K562 (cell line): ENCODE measurements around the gene SLC12A4. TPM values are rescaled to one million over a fixed set of nuclear protein-coding genes. Genes with fewer than 3 reads are reported as not detected.

ENCODE experiments used
- LCOR ChIP-seq: sonication (generic); formaldehyde crosslinking; IDR thresholded peaks from 2 replicates; pipeline ENCODE4 v1.8.0; 2022; ENCODE audit warnings: mild to moderate bottlenecking, missing genetic modification reagents
- MED1 ChIP-seq: sonication (generic); formaldehyde crosslinking; IDR thresholded peaks from 2 replicates; pipeline ENCODE4 v1.8.1; 2023; ENCODE audit warnings: missing genetic modification reagents, borderline replicate concordance
- ZNF639 ChIP-seq, 2 experiments: fragments of 200-800 bp in 1 of 2; sonication (Bioruptor generic) in 1 of 2; sonication (generic) in 1 of 2; formaldehyde crosslinking in 1 of 2; IDR thresholded peaks in 1 of 2; conservative IDR thresholded peaks in 1 of 2; 2 replicates each; pipeline versions ENCODE4 v1.5.0 to v1.6.1; 2016 to 2020; ENCODE audit warnings: missing compliant biosample characterization in 1 of 2, missing genetic modification characterization in 1 of 2, missing genetic modification reagents in 1 of 2
- ZNF695 ChIP-seq: fragments of 450-650 bp; formaldehyde crosslinking; IDR thresholded peaks from 2 replicates; pipeline ENCODE4 v1.4.0; 2020; ENCODE audit warnings: mild to moderate bottlenecking, moderate library complexity
- ZNF77 ChIP-seq: fragments of 250-450 bp; sonication (Bioruptor Pico); IDR thresholded peaks from 2 replicates; pipeline ENCODE4 v1.5.0; 2020
- polyA plus RNA-seq, 8 experiments: library from polyadenylated mRNA; depleted of rRNA in 4 of 8; stranded (reverse) in 5 of 8; unstranded in 3 of 8; fragments of >200 nt; fragmentation: Nextera tagmentation in 2 of 8; fragmentation: Illumina TruSeq in 1 of 8; extraction: Ambion mirVana in 2 of 8; extraction: Trizol in 1 of 8; gene quantifications; 2 replicates each; pipeline versions ENCODE4 v1.2.1 to v1.2.3, GENCODE V29; 2011 to 2014; ENCODE audit warnings: inconsistent platforms in 1 of 8, missing spikeins in 1 of 8
- total RNA-seq, 7 experiments: library from RNA; depleted of rRNA in 6 of 7; stranded (reverse); fragments of >200 nt in 6 of 7; fragmentation: Illumina TruSeq in 2 of 7; extraction: Trizol in 2 of 7; gene quantifications; 2 replicates each; pipeline versions ENCODE4 v1.2.1 to v1.2.3, GENCODE V29; 2011 to 2021; ENCODE audit warnings: low replicate concordance in 1 of 7
- TF ChIP-seq, protein P1 (sequence below), 2 experiments: fragments of 450-650 bp in 1 of 2; IDR thresholded peaks; 2 replicates each; pipeline ENCODE4 v1.6.1; 2011 to 2017; ENCODE audit warnings: low read depth in 2 of 2, antibody characterized with exemption in 1 of 2, borderline replicate concordance in 1 of 2, low read length in 1 of 2, mild to moderate bottlenecking in 1 of 2, mixed read lengths in 1 of 2; ENCODE audit not compliant: control insufficient read depth in 1 of 2
- TF ChIP-seq, protein P2 (sequence below), 2 experiments: IDR thresholded peaks; 2 replicates each; pipeline ENCODE4 v1.6.1; 2012; ENCODE audit warnings: improper control_type of control experiment in 2 of 2, low read depth in 2 of 2, low read length in 2 of 2, borderline replicate concordance in 1 of 2
- TF ChIP-seq, protein P3 (sequence below): IDR thresholded peaks from 2 replicates; pipeline ENCODE4 v1.6.1; 2014; ENCODE audit warnings: antibody characterized with exemption
- TF ChIP-seq, protein P4 (sequence below): sonication (generic); formaldehyde crosslinking; IDR thresholded peaks from 2 replicates; pipeline ENCODE4 v1.8.1; 2023; ENCODE audit warnings: mild to moderate bottlenecking, missing genetic modification reagents, moderate library complexity
- TF ChIP-seq, protein P5 (sequence below): fragments of 250-450 bp; sonication (Bioruptor Pico); IDR thresholded peaks from 2 replicates; pipeline ENCODE4 v1.4.0; 2020; ENCODE audit warnings: mild to moderate bottlenecking

The SLC12A4 gene
- total and polyA plus RNA-seq, 9 of the 15 experiments (the other 6 are each of a cell fraction or from before 2014, with no cell fraction given), result 0.75 to 43.5 (median 15.0) TPM

DNA sequence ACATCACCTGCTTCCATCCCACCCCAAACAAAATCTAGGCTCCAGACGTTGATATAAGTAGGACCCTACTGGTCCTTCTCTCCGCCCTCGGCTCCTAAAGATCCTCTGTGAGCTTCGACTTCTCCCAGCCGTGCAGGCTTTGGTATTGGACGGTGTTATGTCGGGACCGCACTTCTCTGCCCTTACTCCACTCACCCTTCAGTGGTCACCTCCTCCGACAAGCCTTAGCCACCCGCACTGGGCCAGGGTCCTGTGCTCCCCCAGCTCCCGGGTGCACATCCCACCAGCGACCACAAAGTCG is 33.4 kb downstream of the SLC12A4 start (continued):
- TF ChIP-seq, protein P1, sequence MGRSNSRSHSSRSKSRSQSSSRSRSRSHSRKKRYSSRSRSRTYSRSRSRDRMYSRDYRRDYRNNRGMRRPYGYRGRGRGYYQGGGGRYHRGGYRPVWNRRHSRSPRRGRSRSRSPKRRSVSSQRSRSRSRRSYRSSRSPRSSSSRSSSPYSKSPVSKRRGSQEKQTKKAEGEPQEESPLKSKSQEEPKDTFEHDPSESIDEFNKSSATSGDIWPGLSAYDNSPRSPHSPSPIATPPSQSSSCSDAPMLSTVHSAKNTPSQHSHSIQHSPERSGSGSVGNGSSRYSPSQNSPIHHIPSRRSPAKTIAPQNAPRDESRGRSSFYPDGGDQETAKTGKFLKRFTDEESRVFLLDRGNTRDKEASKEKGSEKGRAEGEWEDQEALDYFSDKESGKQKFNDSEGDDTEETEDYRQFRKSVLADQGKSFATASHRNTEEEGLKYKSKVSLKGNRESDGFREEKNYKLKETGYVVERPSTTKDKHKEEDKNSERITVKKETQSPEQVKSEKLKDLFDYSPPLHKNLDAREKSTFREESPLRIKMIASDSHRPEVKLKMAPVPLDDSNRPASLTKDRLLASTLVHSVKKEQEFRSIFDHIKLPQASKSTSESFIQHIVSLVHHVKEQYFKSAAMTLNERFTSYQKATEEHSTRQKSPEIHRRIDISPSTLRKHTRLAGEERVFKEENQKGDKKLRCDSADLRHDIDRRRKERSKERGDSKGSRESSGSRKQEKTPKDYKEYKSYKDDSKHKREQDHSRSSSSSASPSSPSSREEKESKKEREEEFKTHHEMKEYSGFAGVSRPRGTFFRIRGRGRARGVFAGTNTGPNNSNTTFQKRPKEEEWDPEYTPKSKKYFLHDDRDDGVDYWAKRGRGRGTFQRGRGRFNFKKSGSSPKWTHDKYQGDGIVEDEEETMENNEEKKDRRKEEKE (IDR thresholded peaks at IDR 0.05; ENCODE audit: borderline replicate concordance in 1 of 2, control insufficient read depth in 1 of 2, low read depth in 2 of 2, low read length in 1 of 2), result no peak
- peak; percentile 18; the same call in 1 of the 2 replicates for TF ChIP-seq ZNF77 (CRISPR knock-in tag)
- TF ChIP-seq, protein P2, sequence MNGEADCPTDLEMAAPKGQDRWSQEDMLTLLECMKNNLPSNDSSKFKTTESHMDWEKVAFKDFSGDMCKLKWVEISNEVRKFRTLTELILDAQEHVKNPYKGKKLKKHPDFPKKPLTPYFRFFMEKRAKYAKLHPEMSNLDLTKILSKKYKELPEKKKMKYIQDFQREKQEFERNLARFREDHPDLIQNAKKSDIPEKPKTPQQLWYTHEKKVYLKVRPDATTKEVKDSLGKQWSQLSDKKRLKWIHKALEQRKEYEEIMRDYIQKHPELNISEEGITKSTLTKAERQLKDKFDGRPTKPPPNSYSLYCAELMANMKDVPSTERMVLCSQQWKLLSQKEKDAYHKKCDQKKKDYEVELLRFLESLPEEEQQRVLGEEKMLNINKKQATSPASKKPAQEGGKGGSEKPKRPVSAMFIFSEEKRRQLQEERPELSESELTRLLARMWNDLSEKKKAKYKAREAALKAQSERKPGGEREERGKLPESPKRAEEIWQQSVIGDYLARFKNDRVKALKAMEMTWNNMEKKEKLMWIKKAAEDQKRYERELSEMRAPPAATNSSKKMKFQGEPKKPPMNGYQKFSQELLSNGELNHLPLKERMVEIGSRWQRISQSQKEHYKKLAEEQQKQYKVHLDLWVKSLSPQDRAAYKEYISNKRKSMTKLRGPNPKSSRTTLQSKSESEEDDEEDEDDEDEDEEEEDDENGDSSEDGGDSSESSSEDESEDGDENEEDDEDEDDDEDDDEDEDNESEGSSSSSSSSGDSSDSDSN (IDR thresholded peaks at IDR 0.05; ENCODE audit: borderline replicate concordance in 1 of 2, low read depth in 2 of 2, low read length in 2 of 2), result 0 out of 4 replicates have a peak, but pooled peaks of 1 of the 2 experiments have one; percentile 2
- 0 out of 2 replicates have a peak, but pooled peaks have one; percentile 18 for TF ChIP-seq MED1 (CRISPR knock-in tag)
- TF ChIP-seq, protein P3, sequence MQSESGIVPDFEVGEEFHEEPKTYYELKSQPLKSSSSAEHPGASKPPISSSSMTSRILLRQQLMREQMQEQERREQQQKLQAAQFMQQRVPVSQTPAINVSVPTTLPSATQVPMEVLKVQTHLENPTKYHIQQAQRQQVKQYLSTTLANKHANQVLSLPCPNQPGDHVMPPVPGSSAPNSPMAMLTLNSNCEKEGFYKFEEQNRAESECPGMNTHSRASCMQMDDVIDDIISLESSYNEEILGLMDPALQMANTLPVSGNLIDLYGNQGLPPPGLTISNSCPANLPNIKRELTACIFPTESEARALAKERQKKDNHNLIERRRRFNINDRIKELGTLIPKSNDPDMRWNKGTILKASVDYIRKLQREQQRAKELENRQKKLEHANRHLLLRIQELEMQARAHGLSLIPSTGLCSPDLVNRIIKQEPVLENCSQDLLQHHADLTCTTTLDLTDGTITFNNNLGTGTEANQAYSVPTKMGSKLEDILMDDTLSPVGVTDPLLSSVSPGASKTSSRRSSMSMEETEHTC, result no peak
- 0 out of 2 replicates have a peak, but pooled peaks have one; percentile 25 for TF ChIP-seq LCOR
- TF ChIP-seq, protein P4, sequence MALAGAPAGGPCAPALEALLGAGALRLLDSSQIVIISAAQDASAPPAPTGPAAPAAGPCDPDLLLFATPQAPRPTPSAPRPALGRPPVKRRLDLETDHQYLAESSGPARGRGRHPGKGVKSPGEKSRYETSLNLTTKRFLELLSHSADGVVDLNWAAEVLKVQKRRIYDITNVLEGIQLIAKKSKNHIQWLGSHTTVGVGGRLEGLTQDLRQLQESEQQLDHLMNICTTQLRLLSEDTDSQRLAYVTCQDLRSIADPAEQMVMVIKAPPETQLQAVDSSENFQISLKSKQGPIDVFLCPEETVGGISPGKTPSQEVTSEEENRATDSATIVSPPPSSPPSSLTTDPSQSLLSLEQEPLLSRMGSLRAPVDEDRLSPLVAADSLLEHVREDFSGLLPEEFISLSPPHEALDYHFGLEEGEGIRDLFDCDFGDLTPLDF (CRISPR knock-in tag), result no peak
- TF ChIP-seq, protein P5, sequence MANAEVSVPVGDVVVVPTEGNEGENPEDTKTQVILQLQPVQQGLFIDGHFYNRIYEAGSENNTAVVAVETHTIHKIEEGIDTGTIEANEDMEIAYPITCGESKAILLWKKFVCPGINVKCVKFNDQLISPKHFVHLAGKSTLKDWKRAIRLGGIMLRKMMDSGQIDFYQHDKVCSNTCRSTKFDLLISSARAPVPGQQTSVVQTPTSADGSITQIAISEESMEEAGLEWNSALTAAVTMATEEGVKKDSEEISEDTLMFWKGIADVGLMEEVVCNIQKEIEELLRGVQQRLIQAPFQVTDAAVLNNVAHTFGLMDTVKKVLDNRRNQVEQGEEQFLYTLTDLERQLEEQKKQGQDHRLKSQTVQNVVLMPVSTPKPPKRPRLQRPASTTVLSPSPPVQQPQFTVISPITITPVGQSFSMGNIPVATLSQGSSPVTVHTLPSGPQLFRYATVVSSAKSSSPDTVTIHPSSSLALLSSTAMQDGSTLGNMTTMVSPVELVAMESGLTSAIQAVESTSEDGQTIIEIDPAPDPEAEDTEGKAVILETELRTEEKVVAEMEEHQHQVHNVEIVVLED (CRISPR knock-in tag), result no peak
- TF ChIP-seq ZNF639 (CRISPR knock-in tag; conservative IDR thresholded peaks at IDR 0.05 in 1 of 2, IDR thresholded peaks at IDR 0.05 in 1 of 2), result no peak
- no peak for TF ChIP-seq ZNF695
